ENCODE measurements around the gene FIGLA. TPM values are rescaled to one million over a fixed set of nuclear protein-coding genes. Genes with fewer than 3 reads are reported as not detected.

FIGLA gene, protein sequence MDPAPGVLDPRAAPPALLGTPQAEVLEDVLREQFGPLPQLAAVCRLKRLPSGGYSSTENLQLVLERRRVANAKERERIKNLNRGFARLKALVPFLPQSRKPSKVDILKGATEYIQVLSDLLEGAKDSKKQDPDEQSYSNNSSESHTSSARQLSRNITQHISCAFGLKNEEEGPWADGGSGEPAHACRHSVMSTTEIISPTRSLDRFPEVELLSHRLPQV
- not detected in 2 replicates for total RNA-seq

- DNase-seq (ENCODE audit: low read depth): no peak
Observed at GRCh38 chr2:70790136-70790828, at the start of gene FIGLA. Gene FIGLA, minus strand, starts transcription at chr2:70790643. Its CDS starts 5 bp downstream, at chr2:70790638.

DNA sequence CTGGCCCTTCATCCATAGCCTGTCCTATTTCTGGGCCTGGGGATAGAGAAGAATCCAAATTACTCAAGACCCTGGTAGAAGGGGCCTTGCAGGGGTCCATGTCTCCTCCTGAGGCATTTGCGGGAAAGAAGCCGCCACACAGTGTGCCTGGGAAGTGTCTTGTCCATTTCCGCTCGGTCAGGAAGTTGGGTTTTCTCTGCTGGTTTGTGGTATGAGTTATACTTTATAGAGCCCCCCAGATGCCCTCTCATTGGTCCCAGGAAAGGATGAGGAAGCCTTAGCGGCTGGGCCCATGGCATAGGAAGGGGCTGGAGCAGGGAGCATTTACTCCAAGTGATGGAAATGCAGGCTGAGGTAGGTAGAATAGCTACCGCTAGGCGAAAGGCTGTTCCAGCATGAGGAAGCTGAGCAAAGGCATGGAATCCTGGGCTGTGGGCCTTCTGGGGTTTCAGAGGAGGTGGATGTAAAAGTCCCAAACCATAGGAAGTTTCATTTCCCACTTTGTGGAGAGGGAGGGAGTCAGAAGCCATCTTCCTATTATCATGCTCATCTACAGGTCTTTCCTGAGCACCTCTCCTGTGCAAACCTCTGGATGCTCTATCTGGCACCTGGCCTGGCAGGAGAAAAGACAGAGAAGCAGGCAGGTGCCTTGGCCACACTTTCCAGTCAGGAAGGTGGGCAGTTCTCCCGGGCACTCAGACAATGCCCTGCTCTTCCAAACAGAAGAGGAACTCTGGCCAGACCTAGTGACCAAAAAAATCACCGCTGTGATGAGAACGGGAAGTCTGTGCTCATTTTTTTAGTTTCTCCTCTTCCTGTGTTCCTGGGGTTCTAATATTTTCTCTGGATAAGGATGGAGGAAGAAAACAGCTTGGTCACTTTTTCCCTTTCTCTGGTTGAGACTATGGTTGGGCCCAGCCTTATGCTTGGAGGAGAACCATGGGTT, 47.8 kb upstream of the FIGLA start:
- no peak for DNase-seq (ENCODE audit: low read depth)

- DNase-seq (ENCODE audit: low read depth): no peak
Observed at GRCh38 chr2:70835643-70836042, 45.2 kb upstream of the FIGLA start, which contains the start of gene CD207. Gene CD207, minus strand, starts transcription at chr2:70835816. Its CDS starts 40 bp downstream, at chr2:70835776.

GRCh38 chr2:70834881-70835280, 44.4 kb upstream of the FIGLA start:
- no peak for DNase-seq (ENCODE audit: low read depth)

DNA sequence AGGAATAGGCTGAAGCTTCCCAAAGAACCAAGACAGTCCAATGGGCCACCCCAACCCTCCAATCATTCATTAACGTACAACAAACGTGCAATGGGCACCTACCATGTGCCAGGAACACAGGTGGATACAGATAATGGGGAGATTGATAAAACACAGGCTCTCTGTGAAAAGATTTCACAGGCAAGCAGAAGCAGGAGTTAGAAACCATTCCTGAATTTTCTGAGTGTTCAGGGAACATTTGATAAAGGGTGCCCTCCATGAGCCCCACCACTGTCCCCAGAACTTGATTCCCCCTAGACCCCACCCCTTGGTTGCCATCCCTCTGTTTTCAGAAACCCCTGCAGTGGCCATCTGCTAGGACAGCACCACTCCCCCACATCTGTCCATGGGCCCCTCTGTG, 43.7 kb upstream of the FIGLA start:
- DNase-seq (ENCODE audit: low read depth): no peak

GRCh38 chr2:70833246-70833645, 42.8 kb upstream of the FIGLA start:
- DNase-seq (ENCODE audit: low read depth): no peak

GRCh38 chr2:70832386-70832785, 41.9 kb upstream of the FIGLA start:
- no peak for DNase-seq (ENCODE audit: low read depth)

- DNase-seq (ENCODE audit: low read depth): no peak
Observed at GRCh38 chr2:70831861-70832260, 41.4 kb upstream of the FIGLA start.

DNA sequence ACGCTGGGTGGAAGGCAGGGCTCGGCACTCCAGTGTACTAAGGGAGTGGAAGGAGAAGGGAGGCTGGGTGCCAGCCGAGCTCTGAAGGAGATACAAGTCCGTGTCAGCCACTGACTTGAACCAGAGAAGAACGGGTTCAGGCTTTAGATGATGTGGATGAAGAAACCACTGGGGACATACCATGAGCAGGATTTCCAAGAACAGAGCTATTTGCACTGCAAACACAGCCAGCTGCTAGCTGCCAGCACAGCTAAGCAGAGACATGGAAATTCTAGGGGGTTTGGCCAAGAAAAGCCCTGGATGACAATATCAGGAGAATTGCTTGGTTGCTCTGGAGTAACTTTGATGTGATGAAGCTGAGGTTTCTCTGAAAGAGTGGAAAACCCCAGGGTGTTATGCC, 39.9 kb upstream of the FIGLA start:
- DNase-seq (ENCODE audit: low read depth): no peak

DNA sequence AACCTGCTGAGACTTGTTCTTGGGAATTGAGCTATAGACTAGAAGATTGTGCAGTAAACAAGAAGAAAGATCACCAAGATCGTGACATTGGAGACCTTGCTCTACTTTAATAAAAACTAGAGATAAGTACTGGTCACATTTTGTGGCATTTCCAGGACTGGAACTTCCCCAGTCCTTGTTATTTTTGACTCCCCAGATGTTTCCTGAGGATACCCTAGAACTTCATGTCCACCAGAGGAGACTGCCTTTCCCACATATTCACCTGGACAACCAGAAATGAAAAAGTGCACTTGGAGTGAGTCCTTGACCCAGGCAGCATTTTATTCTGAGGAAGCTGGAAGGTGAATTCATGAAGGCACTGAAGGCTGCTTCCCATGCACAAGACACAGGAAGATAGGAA, 39.5 kb upstream of the FIGLA start:
- no peak for DNase-seq (ENCODE audit: low read depth)

- DNase-seq (ENCODE audit: low read depth): no peak
Observed at GRCh38 chr2:70828914-70829824, 38.7 kb upstream of the FIGLA start.

- DNase-seq (ENCODE audit: low read depth): no peak
Observed at GRCh38 chr2:70828115-70828514, 37.7 kb upstream of the FIGLA start.

GRCh38 chr2:70827388-70827787, 36.9 kb upstream of the FIGLA start:
- no peak for DNase-seq (ENCODE audit: low read depth)

DNA sequence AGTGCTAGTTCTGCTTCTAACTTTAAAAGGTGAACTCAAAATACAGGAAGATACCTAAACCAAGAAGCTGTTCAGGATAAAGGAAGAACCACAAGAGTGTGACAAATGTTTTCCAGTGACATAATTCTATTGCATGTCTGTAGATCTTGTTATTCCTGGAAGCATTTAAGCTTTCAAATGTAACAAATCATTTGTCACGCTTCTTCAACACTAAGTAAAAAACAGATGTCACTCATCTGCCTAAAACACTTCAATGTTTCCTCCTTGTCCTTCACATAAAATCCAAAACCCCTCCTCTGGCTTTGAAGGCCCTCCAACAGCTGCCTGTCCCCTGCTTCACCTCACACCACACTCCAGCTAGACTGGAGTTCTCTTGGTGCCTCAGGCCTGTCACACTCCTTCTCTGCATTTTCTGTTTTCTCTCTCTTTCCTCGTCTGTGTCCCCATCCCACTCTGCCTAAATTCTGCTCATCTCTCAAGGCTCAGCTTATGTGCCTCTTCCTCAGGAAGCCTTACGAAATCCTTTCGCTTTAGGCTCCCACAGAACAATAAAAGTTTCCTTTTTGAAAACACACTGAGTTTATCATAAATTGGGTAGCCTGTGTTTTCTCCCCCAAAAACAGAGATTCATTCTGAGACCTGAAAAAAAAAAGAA, 36.4 kb upstream of the FIGLA start:
- DNase-seq (ENCODE audit: low read depth): no peak

- no peak for DNase-seq (ENCODE audit: low read depth)
Observed at GRCh38 chr2:70823249-70823648, 32.8 kb upstream of the FIGLA start.

DNA sequence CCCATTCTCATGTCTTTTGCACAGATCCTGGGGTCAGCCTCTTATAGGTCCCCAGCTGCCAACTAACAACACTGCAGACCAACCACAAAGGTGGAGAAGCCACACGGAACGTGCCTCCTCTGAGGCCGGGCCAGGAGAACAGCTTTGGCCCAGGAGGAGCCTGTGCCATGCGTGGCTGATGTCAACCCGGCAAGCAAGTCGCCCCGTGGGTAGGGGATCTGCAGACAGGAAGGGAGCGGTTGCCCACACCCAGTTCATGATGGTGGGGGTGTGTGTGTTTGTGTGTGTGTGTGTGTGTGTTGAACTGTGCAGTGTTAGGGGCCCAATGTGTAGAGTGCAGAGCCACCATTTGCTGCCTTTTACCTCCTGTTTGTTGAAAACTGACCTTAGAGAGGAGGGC, 32.4 kb upstream of the FIGLA start:
- DNase-seq (ENCODE audit: low read depth): no peak

DNA sequence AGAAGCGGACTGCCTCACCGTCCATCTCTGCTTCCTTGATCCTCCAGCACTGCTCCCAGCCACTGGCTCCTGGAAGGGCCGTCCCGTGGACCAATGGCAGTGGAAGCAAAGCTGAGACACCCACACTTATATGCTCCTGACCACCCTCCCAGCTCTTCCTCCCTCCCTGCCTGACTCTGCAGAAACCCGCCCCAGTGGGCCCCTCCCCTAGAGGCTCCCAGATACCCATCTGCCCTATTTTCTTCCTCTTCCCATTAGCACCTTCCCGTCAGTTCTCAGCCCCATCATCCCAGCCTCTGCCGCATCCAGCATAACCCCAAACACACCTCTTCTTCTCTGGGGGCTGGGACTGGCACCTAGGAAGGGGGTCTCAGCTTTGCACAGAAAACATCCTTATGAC, 30.1 kb upstream of the FIGLA start, which contains the start of gene CLEC4F:
Gene CLEC4F (minus strand): TSS at position 101 of the 400 bp plus-strand sequence. CDS start 76 bp downstream, at position 25.
- no peak for DNase-seq (ENCODE audit: low read depth)

GRCh38 chr2:70817284-70817954, 27.0 kb upstream of the FIGLA start:
- no peak for DNase-seq (ENCODE audit: low read depth)

- no peak for DNase-seq (ENCODE audit: low read depth)
Observed at GRCh38 chr2:70816726-70817125, 26.3 kb upstream of the FIGLA start.
